OCI-LY3 (cell line): ENCODE measurements around the gene TFAP2D.

Source experiments
- H2AFZ ChIP-seq: fragments of 200-600, 300-600 bp; shearing (Covaris generic); 2 replicates; pipeline ENCODE4 v1.6.0; 2014; ENCODE audit warnings: antibody characterized with exemption, low read depth, low read length
- H3K27ac ChIP-seq: fragments of 200-600, 300-600 bp; sonication (generic); 2 replicates; pipeline ENCODE4 v1.5.1; 2014; ENCODE audit warnings: mild to moderate bottlenecking, low read length, moderate library complexity, mixed read lengths
- H3K27me3 ChIP-seq: fragments of 200-600, 300-600 bp; sonication (generic); 2 replicates; pipeline ENCODE4 v1.6.1; 2014; ENCODE audit warnings: low read depth, low read length, mixed read lengths
- H3K36me3 ChIP-seq: fragments of 200-600, 300-600 bp; sonication (generic); replicated peaks from 2 replicates; pipeline ENCODE3; 2014; ENCODE audit warnings: low read depth, low read length, mixed read lengths
- H3K4me1 ChIP-seq: fragments of 300-600, 200-600 bp; sonication (generic); 2 replicates; pipeline ENCODE4 v1.6.1; 2014; ENCODE audit warnings: low read length, mixed read lengths
- H3K4me2 ChIP-seq: fragments of 200-600, 300-600 bp; sonication (generic); 2 replicates; pipeline ENCODE4 v1.6.1; 2014; ENCODE audit warnings: low read length, mixed read lengths
- H3K4me3 ChIP-seq: fragments of 300-600, 200-600 bp; sonication (generic); 2 replicates; pipeline ENCODE4 v1.5.1; 2014; ENCODE audit warnings: antibody characterized with exemption, mild to moderate bottlenecking, low read length, moderate library complexity
- H3K79me2 ChIP-seq: fragments of 300-600, 200-600 bp; shearing (Covaris generic); 2 replicates; pipeline ENCODE4 v1.6.1; 2014; ENCODE audit warnings: mild to moderate bottlenecking, low read length, mixed read lengths
- H3K9ac ChIP-seq: fragments of 300-600, 200-600 bp; shearing (Covaris generic); 2 replicates; pipeline ENCODE4 v1.6.0; 2014; ENCODE audit warnings: mild to moderate bottlenecking, low read length, moderate library complexity
- H3K9me3 ChIP-seq: fragments of 200-600, 300-600 bp; shearing (Covaris generic); 2 replicates; pipeline ENCODE4 v1.6.1; 2014; ENCODE audit warnings: low read length, mixed read lengths; ENCODE audit not compliant: insufficient read depth
- H4K20me1 ChIP-seq: fragments of 200-600, 300-600 bp; sonication (generic); 2 replicates; pipeline ENCODE4 v1.6.1; 2016; ENCODE audit warnings: low read length, mixed read lengths; ENCODE audit not compliant: insufficient read depth
- CTCF ChIP-seq: fragments of 200-600, 300-600 bp; sonication (generic); IDR thresholded peaks from 2 replicates; pipeline ENCODE4 v1.5.1; 2014; ENCODE audit warnings: antibody characterized with exemption, low read length, low read depth
- EZH2phosphoT487 ChIP-seq: fragments of 200-600 bp; shearing (Covaris generic); IDR thresholded peaks from 2 replicates; pipeline ENCODE4 v1.6.1; 2018; ENCODE audit warnings: antibody characterized with exemption, mixed run types, low read depth

The TFAP2D gene

GRCh38 chr6:50713226-50713625 is at the start of gene TFAP2D:
TFAP2D (plus strand) TSS chr6:50713526; CDS start chr6:50714056, 530 bp downstream.
- Histone ChIP-seq H3K9ac (no peak within 1 kb of the TSS), H3K4me1 (no peaks in the 10 kb centered on the region), H3K27me3 (no peaks in the 10 kb centered on the region), H3K79me2 (no peaks in the 10 kb centered on the region), H3K4me2 (no peak within 1 kb of the TSS), H3K36me3 (no peaks in the 10 kb centered on the region), H2AFZ (no peak within 1 kb of the TSS), H3K4me3 (no peak within 1 kb of the TSS), H4K20me1 (no peaks in the 10 kb centered on the region), H3K9me3 (no peaks in the 10 kb centered on the region), H3K27ac (no peak within 1 kb of the TSS)
- TF ChIP-seq EZH2phosphoT487: no peak
- TF ChIP-seq CTCF: no peak

- H3K79me2 ChIP-seq: no peaks in the 10 kb centered on the region
- TF ChIP-seq EZH2phosphoT487 (no peak), CTCF (no peak)
- no peak overlapping the region for H3K9ac ChIP-seq
- no peak overlapping the region for H3K27ac ChIP-seq
- H3K4me2 ChIP-seq: no peak overlapping the region
- no peak overlapping the region for H3K4me3 ChIP-seq
- no peaks in the 10 kb centered on the region for H3K36me3 ChIP-seq
- no peaks in the 10 kb centered on the region for H3K4me1 ChIP-seq
- no peak overlapping the region for H2AFZ ChIP-seq
- H3K9me3 ChIP-seq: no peaks in the 10 kb centered on the region
- no peaks in the 10 kb centered on the region for H3K27me3 ChIP-seq
- no peaks in the 10 kb centered on the region for H4K20me1 ChIP-seq
These were observed 49.5 kb upstream of the TFAP2D start for GRCh38 chr6:50663806-50664205.

GRCh38 chr6:50666089-50666488 is 47.2 kb upstream of the TFAP2D start:
- no peaks in the 10 kb centered on the region for H3K9me3 ChIP-seq
- H4K20me1 ChIP-seq: no peaks in the 10 kb centered on the region
- no peak overlapping the region for H3K27ac ChIP-seq
- TF ChIP-seq CTCF: no peak
- TF ChIP-seq EZH2phosphoT487: no peak
- H3K4me1 ChIP-seq: no peaks in the 10 kb centered on the region
- no peak overlapping the region for H3K9ac ChIP-seq
- H3K79me2 ChIP-seq: no peaks in the 10 kb centered on the region
- no peaks in the 10 kb centered on the region for H3K36me3 ChIP-seq
- H2AFZ ChIP-seq: no peak overlapping the region
- no peaks in the 10 kb centered on the region for H3K27me3 ChIP-seq
- H3K4me2 ChIP-seq: no peak overlapping the region
- H3K4me3 ChIP-seq: no peak overlapping the region

GRCh38 chr6:50681213-50681824 is 32.0 kb upstream of the TFAP2D start:
- Histone ChIP-seq H2AFZ (no peak overlapping the region), H3K9me3 (no peaks in the 10 kb centered on the region), H3K4me2 (no peak overlapping the region), H3K4me3 (no peak overlapping the region), H3K36me3 (no peaks in the 10 kb centered on the region), H3K9ac (no peak overlapping the region), H3K27me3 (no peaks in the 10 kb centered on the region), H4K20me1 (no peaks in the 10 kb centered on the region), H3K27ac (no peak overlapping the region), H3K4me1 (no peaks in the 10 kb centered on the region), H3K79me2 (no peaks in the 10 kb centered on the region)
- TF ChIP-seq CTCF (no peak), EZH2phosphoT487 (no peak)
